ENCODE data around the gene ELOVL6.

GRCh38 chr4:110042545-110043517 is 155.6 kb downstream of the ELOVL6 start:
- TF ChIP-seq EP300 (IDR thresholded peaks at IDR 0.05; ENCODE audit: low read depth) (no peak), CTCF (IDR thresholded peaks at IDR 0.05) (no peak), POLR2A (IDR thresholded peaks at IDR 0.05) (no peak)

All from transverse colon (tissue), 3 donors.